Measurements from ENCODE around the gene C11orf98. TPM values are rescaled to one million over a fixed set of nuclear protein-coding genes. Genes with fewer than 3 reads are reported as not detected.
"Not testable (repeated sequence)": the region's sequence is repeated elsewhere in the genome, so short reads cannot be mapped to it uniquely, and the experiment has no call there.

Gene C11orf98
- polyA plus RNA-seq, 4 donors: 54.5 to 63.6 (median 61.6) TPM

GRCh38 chr11:62687508-62688396 lies 22.7 kb upstream of the C11orf98 start:
- DNase-seq (ENCODE audit: low read depth in 4 of 4, low spot score in 3 of 4): no peak

- no peak for DNase-seq (ENCODE audit: low read depth in 4 of 4, low spot score in 3 of 4)
Observed at GRCh38 chr11:62682518-62682917, 17.5 kb upstream of the C11orf98 start.

- no peak for DNase-seq (ENCODE audit: low read depth in 4 of 4, low spot score in 3 of 4)
Observed at GRCh38 chr11:62680825-62681240, 15.8 kb upstream of the C11orf98 start.

- DNase-seq (ENCODE audit: low read depth in 4 of 4, low spot score in 3 of 4): peak; percentile 70 to 80 (median 76)
Observed at GRCh38 chr11:62678770-62679696, 14.0 kb upstream of the C11orf98 start, which contains the start of gene UBXN1. TSS of gene UBXN1 (minus strand) at chr11:62679073. CDS start at chr11:62678923, 150 bp downstream.

GRCh38 chr11:62678433-62678769 lies 13.4 kb upstream of the C11orf98 start:
- no peak for DNase-seq (ENCODE audit: low read depth in 4 of 4, low spot score in 3 of 4)

GRCh38 chr11:62677714-62678113 lies 12.7 kb upstream of the C11orf98 start:
- DNase-seq (ENCODE audit: low read depth in 4 of 4, low spot score in 3 of 4): no peak

- no peak for DNase-seq (ENCODE audit: low read depth in 4 of 4, low spot score in 3 of 4)
Observed at GRCh38 chr11:62677156-62677555, 12.1 kb upstream of the C11orf98 start.

- DNase-seq (ENCODE audit: low read depth in 4 of 4, low spot score in 3 of 4): no peak
Observed at GRCh38 chr11:62676698-62677097, 11.7 kb upstream of the C11orf98 start.

GRCh38 chr11:62675415-62675814 lies 10.4 kb upstream of the C11orf98 start:
- DNase-seq (ENCODE audit: low read depth in 4 of 4, low spot score in 3 of 4): not testable (repeated sequence)

GRCh38 chr11:62673196-62673525 lies 8.2 kb upstream of the C11orf98 start:
- no peak for DNase-seq (ENCODE audit: low read depth in 4 of 4, low spot score in 3 of 4)

GRCh38 chr11:62671608-62672389 lies 6.8 kb upstream of the C11orf98 start, which contains the start of the genes LBHD1 and UQCC3:
TSS of gene LBHD1 (minus strand) at chr11:62672267. CDS start at chr11:62670031, 2,236 bp downstream.
TSS of gene UQCC3 (plus strand) at chr11:62671673. CDS start at chr11:62671746, 73 bp downstream.
- DNase-seq (ENCODE audit: low read depth in 4 of 4, low spot score in 3 of 4): peak; percentile 72 to 80 (median 74)

GRCh38 chr11:62671236-62671607 lies 6.2 kb upstream of the C11orf98 start:
- DNase-seq (ENCODE audit: low read depth in 4 of 4, low spot score in 3 of 4): no peak

GRCh38 chr11:62669420-62670161 lies 4.6 kb upstream of the C11orf98 start:
- DNase-seq (ENCODE audit: low read depth in 4 of 4, low spot score in 3 of 4): no peak

GRCh38 chr11:62667460-62667859 lies 2.5 kb upstream of the C11orf98 start:
- no peak for DNase-seq (ENCODE audit: low read depth in 4 of 4, low spot score in 3 of 4)

- DNase-seq (ENCODE audit: low read depth in 4 of 4, low spot score in 3 of 4): no peak
Observed at GRCh38 chr11:62666259-62666926, 1.4 kb upstream of the C11orf98 start.

- DNase-seq (ENCODE audit: low read depth in 4 of 4, low spot score in 3 of 4): no peak
Observed at GRCh38 chr11:62665599-62666258, 719 bp upstream of the C11orf98 start.

- DNase-seq (ENCODE audit: low read depth in 4 of 4, low spot score in 3 of 4): no peak
Observed at GRCh38 chr11:62664405-62665074, 470 bp downstream of the C11orf98 start.

- DNase-seq (ENCODE audit: low read depth in 4 of 4, low spot score in 3 of 4): no peak
Observed at GRCh38 chr11:62656796-62657429, 8.1 kb downstream of the C11orf98 start.

Measured in right renal pelvis (tissue), 4 donors.